ENCODE results near the gene PRDM15. TPM values are rescaled to one million over a fixed set of nuclear protein-coding genes. Genes with fewer than 3 reads are reported as not detected.

PRDM15 gene
- total and polyA plus RNA-seq, 2 donors (not counting 3 experiments of a cell fraction or from before 2014, with no cell fraction given): 11.8 to 12.9 TPM

GRCh38 chr21:41821756-41822431, 57.2 kb downstream of the PRDM15 start:
- no peak overlapping the region for H3K27ac ChIP-seq (ENCODE audit: insufficient read depth, low read depth, low read length)
- no peak for DNase-seq (ENCODE audit: low read depth, low spot score)
- intact Hi-C loops (cut with micrococcal nuclease): no loop called here
- H2AFZ ChIP-seq (ENCODE audit: low read depth, low read length): no peak overlapping the region
- H3K9me3 ChIP-seq (replicated peaks; ENCODE audit: control insufficient read depth, insufficient read depth, low read length): no peaks in the 10 kb centered on the region
- no peak for FAIRE-seq
- H3K27me3 ChIP-seq (ENCODE audit: control insufficient read depth in 2 of 2, insufficient read depth in 2 of 2, low read length in 2 of 2): no peaks in the 10 kb centered on the region
- no TSS peak for BruUV-seq (replicated peaks)
- H4K20me1 ChIP-seq (replicated peaks; ENCODE audit: control insufficient read depth, extremely low read depth, insufficient read depth, low read length): no peaks in the 10 kb centered on the region
- no peaks in the 10 kb centered on the region for H3K36me3 ChIP-seq (ENCODE audit: control insufficient read depth in 2 of 2, extremely low read depth in 1 of 2, insufficient read depth in 2 of 2, low read length in 2 of 2)
- H3K4me3 ChIP-seq (replicated peaks in 1 of 3; ENCODE audit: insufficient read depth in 1 of 3, low read depth in 1 of 3, low read length in 3 of 3): no peak overlapping the region
- dilution Hi-C loops (cut with MboI; ENCODE audit: extremely low pct_ligation_motif_present, low sequenced_read_pairs): no loop called here
- H3K4me2 ChIP-seq (ENCODE audit: insufficient read depth, low read length): no peak overlapping the region
- no peaks in the 10 kb centered on the region for H3K9me1 ChIP-seq (replicated peaks; ENCODE audit: control insufficient read depth, extremely low read depth, insufficient read depth, low read length)
- ChIA-PET POLR2A (no interaction called here), CTCF (no interaction called here)
- H3K79me2 ChIP-seq (ENCODE audit: control insufficient read depth, insufficient read depth, low read length): no peaks in the 10 kb centered on the region
- H3K9ac ChIP-seq (replicated peaks; ENCODE audit: extremely low read depth, insufficient read depth, low read length): no peak overlapping the region
- TF ChIP-seq EZH2 (IDR thresholded peaks at IDR 0.05; ENCODE audit: borderline replicate concordance, low read depth, low read length, severe bottlenecking) (no peak), GATA2 (IDR thresholded peaks at IDR 0.05; ENCODE audit: insufficient read depth, insufficient read length, low read depth, low read length) (no peak), POLR2A (IDR thresholded peaks at IDR 0.05; ENCODE audit: low read depth, low read length) (no peak), CTCF (IDR thresholded peaks at IDR 0.05; ENCODE audit: extremely low read depth in 1 of 2, insufficient read depth in 1 of 2, low read depth in 1 of 2, low read length in 2 of 2) (no peak), JUN (IDR thresholded peaks at IDR 0.05; ENCODE audit: borderline replicate concordance, insufficient read depth, insufficient read length, low read depth) (no peak), FOS (IDR thresholded peaks at IDR 0.05; ENCODE audit: borderline replicate concordance, insufficient read depth, low read length) (no peak), POLR2AphosphoS5 (IDR thresholded peaks at IDR 0.05; ENCODE audit: insufficient read depth, low read depth, low read length) (no peak), MYC (IDR thresholded peaks at IDR 0.05; ENCODE audit: low read depth, low read length) (no peak), MAX (IDR thresholded peaks at IDR 0.05; ENCODE audit: insufficient read depth, insufficient read length) (no peak)
- no peaks in the 10 kb centered on the region for H3K4me1 ChIP-seq (ENCODE audit: control insufficient read depth, extremely low read depth, insufficient read depth, low read length)
